ENCODE data around the gene PAMR1. TPM values are rescaled to one million over a fixed set of nuclear protein-coding genes. Genes with fewer than 3 reads are reported as not detected.

Gene PAMR1
- total and polyA plus RNA-seq, 9 donors, result 0.25 to 25.8 (median 3.6) TPM

- no peaks in the 10 kb centered on the region for H3K4me1 ChIP-seq (ENCODE audit: insufficient read depth)
- no peak overlapping the region for H3K4me3 ChIP-seq
- no peaks in the 10 kb centered on the region for H3K9me3 ChIP-seq
- no peak for DNase-seq
- TF ChIP-seq EP300 (IDR thresholded peaks at IDR 0.05) (no peak), POLR2A (IDR thresholded peaks at IDR 0.05) (no peak), CTCF (IDR thresholded peaks at IDR 0.05) (no peak)
- H3K36me3 ChIP-seq, result no peaks in the 10 kb centered on the region
- no peaks in the 10 kb centered on the region for H3K27me3 ChIP-seq
- WGBS, 3 donors, result 48 to 61% (median 59%) methylated on average over 1 of the region's 1 CpG
- H3K27ac ChIP-seq, result no peak overlapping the region
- intact Hi-C loops (cut with DNase I), result no loop called here
Measured at GRCh38 chr11:35518766-35519165, 6.7 kb downstream of the PAMR1 start.

- WGBS, 3 donors, result 79 to 94% (median 87%) methylated on average over 1 of the region's 1 CpG
- no peak overlapping the region for H3K27ac ChIP-seq
- intact Hi-C loops (cut with DNase I), result no loop called here
Measured at GRCh38 chr11:35517481-35517880, 7.9 kb downstream of the PAMR1 start.

GRCh38 chr11:35516403-35516802 is 9.0 kb downstream of the PAMR1 start:
- DNase-seq, result no peak
- WGBS, 3 donors, result 79 to 88% (median 82%) methylated on average over 4 of the region's 4 CpGs
- Histone ChIP-seq H3K27ac (no peak overlapping the region), H3K9me3 (no peaks in the 10 kb centered on the region), H3K4me3 (no peak overlapping the region), H3K4me1 (ENCODE audit: insufficient read depth) (no peaks in the 10 kb centered on the region), H3K36me3 (no peaks in the 10 kb centered on the region), H3K27me3 (no peaks in the 10 kb centered on the region)
- TF ChIP-seq POLR2A (IDR thresholded peaks at IDR 0.05), result no peak
- no peak for TF ChIP-seq EP300 (IDR thresholded peaks at IDR 0.05)
- TF ChIP-seq CTCF (IDR thresholded peaks at IDR 0.05), result no peak
- intact Hi-C loops (cut with DNase I), result no loop called here

More at GRCh38 chr11:35517481-35517880, 7.9 kb downstream of the PAMR1 start:
- no peaks in the 10 kb centered on the region for H3K36me3 ChIP-seq
- H3K27me3 ChIP-seq, result no peaks in the 10 kb centered on the region
- H3K4me1 ChIP-seq (ENCODE audit: insufficient read depth), result no peaks in the 10 kb centered on the region
- no peak overlapping the region for H3K4me3 ChIP-seq
- DNase-seq, result no peak
- H3K9me3 ChIP-seq, result no peaks in the 10 kb centered on the region
- no peak for TF ChIP-seq POLR2A (IDR thresholded peaks at IDR 0.05)
- TF ChIP-seq EP300 (IDR thresholded peaks at IDR 0.05), result no peak
- no peak for TF ChIP-seq CTCF (IDR thresholded peaks at IDR 0.05)

GRCh38 chr11:35515224-35515623 is 10.2 kb downstream of the PAMR1 start:
- intact Hi-C loops (cut with DNase I), result no loop called here
- Histone ChIP-seq H3K27me3 (no peaks in the 10 kb centered on the region), H3K4me1 (ENCODE audit: insufficient read depth) (no peaks in the 10 kb centered on the region), H3K9me3 (no peaks in the 10 kb centered on the region), H3K36me3 (no peaks in the 10 kb centered on the region), H3K4me3 (no peak overlapping the region), H3K27ac (no peak overlapping the region)
- no peak for DNase-seq
- 9 to 15% (median 10%) methylated on average over 3 of the region's 3 CpGs for WGBS, 3 donors
- TF ChIP-seq POLR2A (IDR thresholded peaks at IDR 0.05) (no peak), CTCF (IDR thresholded peaks at IDR 0.05) (no peak), EP300 (IDR thresholded peaks at IDR 0.05) (no peak)

Data from ovary (tissue), 9 donors.